Kidney (tissue), 14 donors: ENCODE data around the gene PARK7. TPM values are rescaled to one million over a fixed set of nuclear protein-coding genes. Genes with fewer than 3 reads are reported as not detected.

ENCODE experiments used
- DNase-seq, 5 donors: peaks; one replicate each; pipeline ENCODE4 v3.0.0-alpha.2; 2013 to 2020
- FAIRE-seq: peaks from 2 replicates; lab custom pipeline; 2012; peaks lifted over from hg19 to GRCh38; lab: Jason Lieb, UNC
- H3K27ac ChIP-seq, 2 donors: one replicate each; pipeline ENCODE4 v1.7.0; 2013; ENCODE audit warnings: low read depth in 2 of 2, low read length in 2 of 2, inconsistent platforms in 1 of 2
- H3K27me3 ChIP-seq: one replicate; pipeline ENCODE4 v1.7.1; 2013; ENCODE audit warnings: low read length, inconsistent platforms; ENCODE audit not compliant: control insufficient read depth, insufficient read depth
- H3K36me3 ChIP-seq, 3 donors: one replicate each; pipeline versions ENCODE4 v1.7.0 to v1.7.1; 2013; ENCODE audit warnings: low read length in 3 of 3, control low read depth in 1 of 3, inconsistent platforms in 1 of 3; ENCODE audit not compliant: insufficient read depth in 3 of 3, control insufficient read depth in 2 of 3
- H3K4me1 ChIP-seq, 3 donors: one replicate each; pipeline versions ENCODE4 v1.7.0 to v1.7.1; 2013; ENCODE audit warnings: low read length in 3 of 3, inconsistent platforms in 1 of 3, low read depth in 1 of 3; ENCODE audit not compliant: control insufficient read depth in 2 of 3, insufficient read depth in 2 of 3
- H3K4me3 ChIP-seq, 3 donors: one replicate each; pipeline versions ENCODE4 v1.7.0 to v1.8.1; 2013; ENCODE audit warnings: low read length in 3 of 3, control low read depth in 1 of 3, inconsistent platforms in 1 of 3
- H3K9ac ChIP-seq, 3 donors: one replicate each; pipeline versions ENCODE4 v1.7.0 to v1.7.1; 2013; ENCODE audit warnings: low read length in 3 of 3, control low read depth in 1 of 3, inconsistent platforms in 1 of 3
- H3K9me3 ChIP-seq, 3 donors: one replicate each; pipeline versions ENCODE4 v1.7.0 to v1.7.1; 2013; ENCODE audit warnings: low read length in 3 of 3, control low read depth in 1 of 3, inconsistent platforms in 1 of 3; ENCODE audit not compliant: control insufficient read depth in 2 of 3, insufficient read depth in 1 of 3
- intact Hi-C: fragments of 100-400 bp; cut with DNase I; formaldehyde crosslinking; loops from one replicate; pipeline ENCODE4 v1.11.1; 2022
- polyA plus RNA-seq: library from polyadenylated mRNA; stranded (reverse); fragments of 350-450 nt; fragmentation: Illumina TruSeq; extraction: RNeasy Lipid Tissue Mini Kit (QIAGEN cat#74804); gene quantifications from one replicate; pipeline ENCODE4 v1.2.3, GENCODE V29; 2014; ENCODE audit warnings: low read depth, low replicate concordance; ENCODE audit not compliant: insufficient read depth
- total RNA-seq: library from RNA; stranded (reverse); fragmentation: NEBNext Ultra II Directional; extraction: Animal tissue kit (Norgen Biotek cat#: 25700); gene quantifications from one replicate; pipeline ENCODE4 v1.2.1, GENCODE V29; 2021
- TF ChIP-seq, protein P1 (sequence below): IDR thresholded peaks from 3 replicates; pipeline ENCODE4 v1.5.1; 2012; ENCODE audit warnings: mild to moderate bottlenecking, moderate library complexity, borderline replicate concordance; ENCODE audit not compliant: insufficient read depth; ENCODE audit errors: extremely low read depth
- donor health status: control.
- donor health status: control.
- donor health status: control.
- donor health status: control.
- donor health status: control.
- donor health status: DM: yes; HTN: yes; CAD: no.
- donor health status: Normal renal cell carcinoma (clear cell type).

Gene PARK7
- total and polyA plus RNA-seq, 2 donors from 2014 or later: 239 to 481 TPM

DNA sequence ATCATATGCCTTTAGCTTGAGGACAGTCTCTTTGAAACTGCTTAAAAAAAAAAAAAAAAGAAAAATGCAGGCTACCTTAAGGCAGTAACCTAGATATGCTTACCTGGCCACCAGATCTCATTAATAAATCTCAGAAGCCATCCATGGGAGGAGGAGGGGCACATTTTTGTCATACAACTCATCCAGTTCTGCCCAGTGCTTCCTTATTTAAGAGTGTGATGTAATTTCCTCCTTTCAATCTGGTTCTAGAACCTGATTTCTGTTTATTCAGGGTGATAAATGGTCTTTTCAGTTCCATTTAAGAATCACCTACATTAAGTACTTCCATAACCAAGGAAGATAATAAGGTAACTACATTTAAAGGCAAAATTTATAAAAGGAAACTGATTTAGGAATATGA lies 58.5 kb downstream of the PARK7 start:
- no peaks in the 10 kb centered on the region for H3K9me3 ChIP-seq
- intact Hi-C loops: no loop called here
- DNase-seq: peak in 2 of 5 donors; percentile 37 to 61
- H3K36me3 ChIP-seq: peaks cover 0 to 17% (median 6%) of the 10 kb centered on the region in 3 donors
- no peak overlapping the region for H3K9ac ChIP-seq
- peak overlapping the region in 2 of 3 donors; percentile 9 to 28 for H3K4me3 ChIP-seq
- peaks cover 0 to 43% (median 21%) of the 10 kb centered on the region in 3 donors for H3K4me1 ChIP-seq
- FAIRE-seq: peak; percentile 13
- H3K27ac ChIP-seq: peak overlapping the region; percentile 18 to 54
- H3K27me3 ChIP-seq: no peaks in the 10 kb centered on the region
- TF ChIP-seq, protein P1, sequence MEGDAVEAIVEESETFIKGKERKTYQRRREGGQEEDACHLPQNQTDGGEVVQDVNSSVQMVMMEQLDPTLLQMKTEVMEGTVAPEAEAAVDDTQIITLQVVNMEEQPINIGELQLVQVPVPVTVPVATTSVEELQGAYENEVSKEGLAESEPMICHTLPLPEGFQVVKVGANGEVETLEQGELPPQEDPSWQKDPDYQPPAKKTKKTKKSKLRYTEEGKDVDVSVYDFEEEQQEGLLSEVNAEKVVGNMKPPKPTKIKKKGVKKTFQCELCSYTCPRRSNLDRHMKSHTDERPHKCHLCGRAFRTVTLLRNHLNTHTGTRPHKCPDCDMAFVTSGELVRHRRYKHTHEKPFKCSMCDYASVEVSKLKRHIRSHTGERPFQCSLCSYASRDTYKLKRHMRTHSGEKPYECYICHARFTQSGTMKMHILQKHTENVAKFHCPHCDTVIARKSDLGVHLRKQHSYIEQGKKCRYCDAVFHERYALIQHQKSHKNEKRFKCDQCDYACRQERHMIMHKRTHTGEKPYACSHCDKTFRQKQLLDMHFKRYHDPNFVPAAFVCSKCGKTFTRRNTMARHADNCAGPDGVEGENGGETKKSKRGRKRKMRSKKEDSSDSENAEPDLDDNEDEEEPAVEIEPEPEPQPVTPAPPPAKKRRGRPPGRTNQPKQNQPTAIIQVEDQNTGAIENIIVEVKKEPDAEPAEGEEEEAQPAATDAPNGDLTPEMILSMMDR: no peak

DNA sequence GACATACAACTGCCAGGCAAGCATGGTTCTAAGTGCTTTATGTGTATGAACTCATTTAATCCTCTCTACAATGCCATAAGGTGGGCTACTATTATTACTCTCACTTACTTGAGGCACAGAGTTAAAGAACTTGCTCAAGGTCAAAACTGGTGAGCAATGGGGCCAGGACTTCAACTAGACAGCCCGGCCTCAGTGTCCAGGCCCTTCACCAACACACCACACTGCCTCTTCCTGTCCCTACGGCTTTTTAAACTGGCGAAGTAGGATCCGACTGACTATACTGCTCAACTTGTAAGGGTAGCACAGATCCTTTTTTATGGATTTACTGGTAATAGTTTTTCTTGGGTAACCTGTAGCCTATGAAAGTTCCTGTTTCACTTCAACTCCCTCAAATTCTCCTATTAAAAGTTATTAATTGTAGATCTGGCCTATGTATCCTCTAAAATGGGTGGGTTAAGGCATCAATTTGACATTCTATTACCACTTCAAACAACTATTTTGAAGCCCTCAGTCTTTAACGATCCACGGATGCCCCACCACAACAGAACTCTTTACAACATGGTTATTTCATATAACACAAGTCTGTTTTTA lies 60.3 kb downstream of the PARK7 start:
- no peak for FAIRE-seq
- Histone ChIP-seq H3K4me3 (peak overlapping the region in 2 of 3 donors; percentile 70 to 85), H3K36me3 (peaks cover 0 to 11% (median 6%) of the 10 kb centered on the region in 3 donors), H3K9ac (peak overlapping the region in 1 of 3 donors; percentile 68), H3K4me1 (peaks cover under 1 to 26% (median 13%) of the 10 kb centered on the region in 3 donors), H3K27me3 (peaks cover under 1% of the 10 kb centered on the region), H3K9me3 (no peaks in the 10 kb centered on the region), H3K27ac (peak overlapping the region; percentile 23 to 45)
- intact Hi-C loops: no loop called here
- DNase-seq: no peak
- TF ChIP-seq, protein P1: no peak

DNA sequence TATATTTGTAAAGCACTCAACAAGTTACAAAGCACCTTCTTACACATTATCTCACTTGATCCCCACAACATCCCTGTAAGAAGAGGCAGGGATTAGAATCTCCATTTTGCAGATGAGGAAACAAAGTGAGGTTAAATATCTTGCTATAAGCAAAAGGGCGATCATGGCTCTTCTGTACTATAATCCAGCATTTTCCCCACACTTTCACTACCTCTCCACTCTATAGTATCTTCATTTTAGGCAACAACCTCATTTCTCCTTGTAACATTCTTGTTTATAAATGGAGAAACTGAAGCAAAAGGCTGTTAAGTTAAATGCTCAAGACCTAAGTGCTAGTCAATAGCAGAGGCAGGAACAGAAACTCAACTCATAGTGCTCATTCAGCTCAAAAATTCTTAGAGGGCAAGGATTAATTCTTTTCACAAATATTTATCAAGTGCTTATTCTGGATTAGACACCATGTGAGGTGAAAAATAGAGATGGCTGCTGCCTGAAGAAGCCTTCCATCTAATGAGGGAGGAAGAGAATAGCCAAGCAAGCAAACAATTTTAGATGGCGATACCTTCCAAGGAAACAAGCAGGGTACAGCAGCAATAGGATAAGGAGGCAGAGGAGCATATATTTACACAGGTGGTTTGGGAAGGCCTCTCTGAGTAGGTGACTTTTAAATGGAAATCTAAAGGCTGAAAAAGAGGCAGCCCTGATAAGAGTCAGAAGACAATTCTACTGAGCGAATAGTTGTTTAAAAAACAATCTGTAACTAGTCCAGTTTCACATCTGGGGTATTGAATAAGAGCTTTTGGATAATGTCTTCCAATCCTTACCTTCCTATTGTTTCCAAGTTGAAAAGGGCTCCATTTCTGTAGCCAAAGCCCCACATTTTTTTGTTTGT lies 61.1 kb downstream of the PARK7 start:
- H3K9me3 ChIP-seq: no peaks in the 10 kb centered on the region
- peaks cover 2% of the 10 kb centered on the region for H3K27me3 ChIP-seq
- H3K9ac ChIP-seq: peak overlapping the region in 2 of 3 donors; percentile 2 to 68
- H3K4me3 ChIP-seq: peak overlapping the region in 2 of 3 donors; percentile 70 to 85
- TF ChIP-seq, protein P1: no peak
- intact Hi-C loops: no loop called here
- H3K27ac ChIP-seq: peak overlapping the region; percentile 76 to 90
- H3K36me3 ChIP-seq: peaks cover 0 to 11% (median 7%) of the 10 kb centered on the region in 3 donors
- FAIRE-seq (no peak), DNase-seq (no peak)
- peaks cover 5 to 20% (median 20%) of the 10 kb centered on the region in 3 donors for H3K4me1 ChIP-seq
